Neutrophil (primary cell): Measurements from ENCODE around the gene DCT.
"Not testable (repeated sequence)": the region's sequence is repeated elsewhere in the genome, so short reads cannot be mapped to it uniquely, and the experiment has no call there.

Experiments
- H3K27ac ChIP-seq: fragments of 200-600 bp; sonication (generic); 2 replicates; pipeline ENCODE4 v1.5.1; 2016; ENCODE audit warnings: mild to moderate bottlenecking, moderate library complexity
- H3K27me3 ChIP-seq: fragments of 200-600 bp; sonication (generic); 2 replicates; pipeline ENCODE4 v1.6.0; 2016; ENCODE audit warnings: mild to moderate bottlenecking
- H3K36me3 ChIP-seq: fragments of 200-600 bp; sonication (generic); 2 replicates; pipeline ENCODE4 v1.5.1; 2017
- H3K4me1 ChIP-seq, 2 experiments: fragments of 200-600 bp in 1 of 2; sonication (generic) in 1 of 2; 1 replicate in 1 of 2; 2 replicates in 1 of 2; pipeline versions ENCODE4 v1.5.1 to v1.6.1; 2013 to 2016; ENCODE audit warnings: low read depth in 1 of 2, low read length in 1 of 2, mild to moderate bottlenecking in 1 of 2, moderate library complexity in 1 of 2; ENCODE audit not compliant: control insufficient read depth in 1 of 2, insufficient read depth in 1 of 2
- H3K4me3 ChIP-seq, 2 experiments: fragments of 200-600 bp in 1 of 2; sonication (generic) in 1 of 2; 1 replicate in 1 of 2; 2 replicates in 1 of 2; pipeline ENCODE4 v1.5.1; 2013 to 2016; ENCODE audit warnings: low read depth in 1 of 2, low read length in 1 of 2, mild to moderate bottlenecking in 1 of 2, moderate library complexity in 1 of 2
- H3K9me3 ChIP-seq: fragments of 200-600 bp; sonication (generic); 2 replicates; pipeline ENCODE4 v1.5.1; 2016
- TF ChIP-seq, protein P1 (sequence below): fragments of 200-600 bp; sonication (generic); IDR thresholded peaks from 2 replicates; pipeline ENCODE4 v1.5.1; 2016; ENCODE audit warnings: antibody characterized with exemption

DCT gene

DNA sequence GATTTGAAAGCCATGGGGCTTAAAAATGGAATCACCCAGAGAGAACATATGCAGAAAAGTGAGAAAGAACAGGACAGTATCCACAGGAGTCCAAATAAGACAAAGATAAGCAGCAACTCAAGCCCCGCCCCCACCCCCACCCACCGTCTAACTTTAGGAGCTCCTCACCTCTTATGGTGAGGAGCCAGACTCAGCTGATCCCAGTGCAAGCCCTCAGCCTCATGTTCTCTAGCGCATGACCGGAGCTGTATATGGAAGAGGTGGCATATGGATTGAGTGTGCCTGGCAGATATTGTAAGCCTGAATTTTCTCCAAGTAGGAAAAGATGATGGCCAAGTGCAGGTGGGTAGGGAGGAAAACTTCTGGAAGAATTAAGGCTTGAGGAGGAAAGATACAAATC lies 36.4 kb upstream of the DCT start:
- TF ChIP-seq, protein P1, sequence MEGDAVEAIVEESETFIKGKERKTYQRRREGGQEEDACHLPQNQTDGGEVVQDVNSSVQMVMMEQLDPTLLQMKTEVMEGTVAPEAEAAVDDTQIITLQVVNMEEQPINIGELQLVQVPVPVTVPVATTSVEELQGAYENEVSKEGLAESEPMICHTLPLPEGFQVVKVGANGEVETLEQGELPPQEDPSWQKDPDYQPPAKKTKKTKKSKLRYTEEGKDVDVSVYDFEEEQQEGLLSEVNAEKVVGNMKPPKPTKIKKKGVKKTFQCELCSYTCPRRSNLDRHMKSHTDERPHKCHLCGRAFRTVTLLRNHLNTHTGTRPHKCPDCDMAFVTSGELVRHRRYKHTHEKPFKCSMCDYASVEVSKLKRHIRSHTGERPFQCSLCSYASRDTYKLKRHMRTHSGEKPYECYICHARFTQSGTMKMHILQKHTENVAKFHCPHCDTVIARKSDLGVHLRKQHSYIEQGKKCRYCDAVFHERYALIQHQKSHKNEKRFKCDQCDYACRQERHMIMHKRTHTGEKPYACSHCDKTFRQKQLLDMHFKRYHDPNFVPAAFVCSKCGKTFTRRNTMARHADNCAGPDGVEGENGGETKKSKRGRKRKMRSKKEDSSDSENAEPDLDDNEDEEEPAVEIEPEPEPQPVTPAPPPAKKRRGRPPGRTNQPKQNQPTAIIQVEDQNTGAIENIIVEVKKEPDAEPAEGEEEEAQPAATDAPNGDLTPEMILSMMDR, result no peak
- peaks cover 15 to 20% of the 10 kb centered on the region in 2 experiments for H3K4me1 ChIP-seq
- no peaks in the 10 kb centered on the region for H3K9me3 ChIP-seq
- no peak overlapping the region for H3K4me3 ChIP-seq
- no peak overlapping the region for H3K27ac ChIP-seq
- H3K36me3 ChIP-seq, result no peaks in the 10 kb centered on the region
- no peaks in the 10 kb centered on the region for H3K27me3 ChIP-seq

DNA sequence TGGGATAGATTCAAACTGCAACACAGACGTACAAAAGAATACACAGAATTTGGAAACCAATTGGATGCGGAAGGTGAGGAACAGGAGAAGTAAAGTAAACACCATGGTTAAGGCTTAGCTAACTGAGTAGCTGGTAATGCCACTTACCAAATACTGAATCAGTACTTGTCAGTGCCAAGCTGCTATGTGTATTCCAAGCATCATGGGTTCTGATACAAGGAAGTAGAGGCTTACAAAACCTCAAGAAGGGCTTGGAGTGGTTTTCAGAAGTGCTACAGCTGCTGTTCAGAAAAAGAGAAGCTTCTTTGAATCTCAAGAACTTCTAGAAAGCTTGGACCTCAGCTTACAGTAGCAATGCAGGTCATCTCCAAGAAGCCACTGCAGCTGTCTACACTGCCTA lies 35.9 kb upstream of the DCT start:
- TF ChIP-seq, protein P1, result no peak
- H3K9me3 ChIP-seq, result no peaks in the 10 kb centered on the region

GRCh38 chr13:94513026-94513425 lies 33.5 kb upstream of the DCT start:
- Histone ChIP-seq H3K36me3 (no peaks in the 10 kb centered on the region), H3K9me3 (no peaks in the 10 kb centered on the region), H3K27me3 (no peaks in the 10 kb centered on the region), H3K4me3 (no peak overlapping the region), H3K27ac (no peak overlapping the region), H3K4me1 (peaks cover 15 to 20% of the 10 kb centered on the region in 2 experiments)
- TF ChIP-seq, protein P1, result no peak

More for the DNA sequence above, 35.9 kb upstream of the DCT start:
- H3K27ac ChIP-seq, result peak overlapping the region; percentile 27
- H3K36me3 ChIP-seq, result no peaks in the 10 kb centered on the region
- H3K4me1 ChIP-seq, result peaks cover 15 to 20% of the 10 kb centered on the region in 2 experiments
- no peak overlapping the region for H3K4me3 ChIP-seq
- H3K27me3 ChIP-seq, result no peaks in the 10 kb centered on the region

GRCh38 chr13:94505730-94506129 lies 26.2 kb upstream of the DCT start:
- H3K36me3 ChIP-seq, result no peaks in the 10 kb centered on the region
- TF ChIP-seq, protein P1, result no peak
- no peak overlapping the region for H3K27ac ChIP-seq
- H3K4me3 ChIP-seq, result no peak overlapping the region
- no peaks in the 10 kb centered on the region for H3K4me1 ChIP-seq
- no peaks in the 10 kb centered on the region for H3K9me3 ChIP-seq
- no peaks in the 10 kb centered on the region for H3K27me3 ChIP-seq

DNA sequence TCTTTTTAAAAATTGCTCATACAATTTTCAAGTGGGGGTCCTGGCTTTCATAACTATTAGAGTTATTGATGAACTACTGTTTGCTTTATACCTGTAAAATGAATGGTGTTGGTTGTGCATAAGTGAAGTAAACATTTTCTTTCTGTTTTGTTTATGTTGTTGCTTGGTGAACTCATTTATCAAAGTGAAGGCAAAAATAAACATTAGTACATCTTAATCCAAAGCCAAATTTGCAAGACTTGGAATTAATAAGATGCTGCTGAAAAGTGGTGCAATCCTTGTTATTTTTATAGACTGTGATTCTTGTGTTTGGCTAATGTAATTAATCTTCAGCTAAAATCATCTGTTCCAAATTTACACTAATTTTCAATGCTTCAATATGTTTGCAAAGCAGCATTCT lies 24.4 kb upstream of the DCT start:
- H3K27me3 ChIP-seq, result no peaks in the 10 kb centered on the region
- no peaks in the 10 kb centered on the region for H3K4me1 ChIP-seq

DNA sequence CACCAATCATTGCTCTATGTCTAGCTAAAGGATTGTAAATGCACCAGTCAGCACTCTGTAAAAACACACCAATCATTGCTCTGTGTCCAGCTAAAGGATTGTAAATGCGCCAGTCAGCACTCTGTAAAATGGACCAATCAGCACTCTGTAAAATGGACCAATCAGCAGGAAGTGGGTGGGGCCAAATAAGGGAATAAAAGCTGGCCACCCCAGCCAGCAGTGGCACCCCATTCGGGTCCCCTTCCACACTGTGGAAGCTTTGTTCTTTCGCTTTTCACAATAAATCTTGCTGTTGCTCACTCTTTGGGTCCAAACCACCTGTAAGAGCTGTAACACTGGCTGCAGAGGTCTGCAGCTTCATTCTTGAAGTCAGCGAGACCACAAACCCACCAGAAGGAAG lies 19.3 kb upstream of the DCT start:
- not testable (repeated sequence) for H3K4me3 ChIP-seq, H3K27ac ChIP-seq, H3K4me1 ChIP-seq, H3K36me3 ChIP-seq, H3K27me3 ChIP-seq, H3K9me3 ChIP-seq

More for the DNA sequence above, 24.4 kb upstream of the DCT start:
- TF ChIP-seq, protein P1, result no peak
- H3K4me3 ChIP-seq, result no peak overlapping the region
- no peaks in the 10 kb centered on the region for H3K36me3 ChIP-seq
- no peak overlapping the region for H3K27ac ChIP-seq
- no peaks in the 10 kb centered on the region for H3K9me3 ChIP-seq
